Spinal cord (tissue), 10 donors: ENCODE measurements around the gene BPIFB3. TPM values are rescaled to one million over a fixed set of nuclear protein-coding genes. Genes with fewer than 3 reads are reported as not detected.
A peak's percentile ranks its signal among the peaks of the same experiment; 100 is the strongest.

ENCODE experiments used
- DNase-seq, 6 donors: peaks; one replicate each; pipeline versions ENCODE4 v3.0.0 to v3.0.0-alpha.2; 2013 to 2015; ENCODE audit warnings: low spot score in 6 of 6, low read depth in 4 of 6
- H3K27ac ChIP-seq: one replicate; pipeline ENCODE4 v1.5.1; 2013; ENCODE audit warnings: low read depth, low read length, control low read depth
- H3K27me3 ChIP-seq: one replicate; pipeline ENCODE4 v1.6.1; 2013; ENCODE audit warnings: low read length; ENCODE audit not compliant: control insufficient read depth, insufficient read depth
- H3K36me3 ChIP-seq: one replicate; pipeline ENCODE4 v1.6.1; 2013; ENCODE audit warnings: low read length; ENCODE audit not compliant: control insufficient read depth, insufficient read depth
- H3K4me1 ChIP-seq: one replicate; pipeline ENCODE4 v1.6.1; 2013; ENCODE audit warnings: low read length; ENCODE audit not compliant: control insufficient read depth, insufficient read depth
- H3K4me3 ChIP-seq: one replicate; pipeline ENCODE4 v1.5.1; 2013; ENCODE audit warnings: low read depth, low read length, control low read depth
- H3K9me3 ChIP-seq: one replicate; pipeline ENCODE4 v1.6.1; 2013; ENCODE audit warnings: low read length; ENCODE audit not compliant: control insufficient read depth, insufficient read depth
- WGBS: methylation state at CpG from one replicate; pipeline ENCODE4 v1.1.5; 2013; ENCODE audit warnings: missing lambda C conversion rate; ENCODE audit not compliant: insufficient coverage; 5-methylcytosine and 5-hydroxymethylcytosine counted together
- polyA plus RNA-seq, 2 donors: library from polyadenylated mRNA; unstranded; fragments of 120-200 nt; gene quantifications; one replicate each; pipeline ENCODE4 v1.2.1, GENCODE V29; 2013; ENCODE audit not compliant: insufficient read length in 2 of 2
- total RNA-seq, 2 donors: library from RNA; depleted of rRNA in 1 of 2; stranded (reverse); fragments of 120-200 nt in 1 of 2; fragments of >200 nt in 1 of 2; gene quantifications; one replicate each; pipeline versions ENCODE4 v1.2.3 to v1.2.4, GENCODE V29; 2013 to 2014
- donor health status: healthy.

Gene BPIFB3
- total and polyA plus RNA-seq, 4 donors, result 0.17 TPM; not detected in 3

DNA sequence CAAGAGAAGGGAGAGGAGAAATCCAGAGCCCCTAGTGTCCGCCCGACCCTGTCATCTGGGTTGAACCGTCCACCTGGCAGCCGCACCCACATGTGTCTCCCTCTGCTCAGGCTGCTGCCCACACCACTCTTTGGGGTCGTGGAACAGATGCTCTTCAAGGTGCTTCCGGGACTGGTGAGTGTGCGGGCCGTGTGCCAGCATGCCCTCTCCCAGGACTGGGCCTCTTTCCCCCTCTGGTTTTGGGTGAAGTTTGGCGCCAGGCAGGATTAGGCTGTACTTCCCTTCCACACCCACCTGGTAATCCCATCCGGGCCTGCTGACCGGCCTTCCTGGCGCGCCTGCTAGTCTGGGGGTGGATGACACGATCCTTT is 7.9 kb downstream of the BPIFB3 start:
- no peak for DNase-seq
- Histone ChIP-seq H3K27me3 (no peaks in the 10 kb centered on the region), H3K27ac (no peak overlapping the region), H3K36me3 (no peaks in the 10 kb centered on the region), H3K4me3 (no peak overlapping the region), H3K4me1 (peaks cover 20% of the 10 kb centered on the region), H3K9me3 (no peaks in the 10 kb centered on the region)
- WGBS, result 88% methylated on average over 13 of the region's 14 CpGs

DNA sequence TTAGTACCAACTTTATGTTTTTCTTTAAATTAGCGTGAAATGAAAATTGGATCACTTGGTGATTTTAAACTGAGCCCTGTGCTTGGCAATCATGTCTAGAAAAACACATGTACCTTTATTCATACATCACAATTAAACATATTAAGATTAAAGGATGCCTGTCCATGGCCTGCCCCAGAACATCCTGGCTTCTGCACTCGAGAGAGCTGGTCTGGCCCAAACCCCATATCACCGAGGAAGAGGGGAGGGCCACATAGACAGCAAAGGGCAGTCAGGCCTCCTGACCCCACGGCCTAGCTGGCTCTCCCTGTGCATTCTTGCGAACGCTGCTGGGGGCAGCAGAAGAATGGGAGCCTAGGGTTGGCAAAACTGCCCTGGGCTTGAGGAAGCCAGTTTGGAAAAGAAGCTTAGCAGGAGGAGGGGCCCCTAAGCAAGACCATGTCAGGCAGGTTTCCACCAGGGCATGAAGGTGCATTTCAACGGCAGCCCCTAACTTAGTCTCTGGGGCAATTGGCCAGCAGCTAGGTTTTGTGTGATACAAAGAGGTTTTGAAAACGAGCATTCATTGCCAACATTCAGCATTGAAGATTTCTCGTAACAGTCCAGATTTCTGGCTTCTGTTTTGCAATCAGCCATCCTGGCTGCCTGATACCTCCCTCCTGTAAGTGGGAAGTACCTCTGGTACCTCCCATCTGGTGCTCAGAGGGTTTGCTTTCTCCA is 8.6 kb downstream of the BPIFB3 start:
- Histone ChIP-seq H3K27me3 (no peaks in the 10 kb centered on the region), H3K4me3 (no peak overlapping the region), H3K4me1 (peaks cover 20% of the 10 kb centered on the region), H3K36me3 (no peaks in the 10 kb centered on the region), H3K9me3 (no peaks in the 10 kb centered on the region), H3K27ac (no peak overlapping the region)
- 34% methylated on average over 8 of the region's 9 CpGs for WGBS
- DNase-seq, result peak in 1 of 6 donors; percentile 18

DNA sequence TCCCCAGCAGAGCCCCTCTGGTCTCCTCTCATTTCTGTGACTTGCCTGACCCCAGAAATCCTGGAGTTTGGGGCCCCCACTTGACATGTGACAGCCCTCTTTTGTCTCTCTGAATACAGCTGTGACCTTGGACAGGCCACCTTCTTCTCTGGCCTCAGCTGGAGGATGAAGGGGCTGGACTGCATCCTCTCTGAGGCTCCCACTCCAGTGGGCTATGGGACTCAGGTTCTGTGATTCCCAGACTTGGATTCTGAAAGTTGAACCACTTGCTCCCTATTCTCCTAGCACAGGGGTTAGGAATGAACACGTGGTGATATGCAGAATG is 9.1 kb downstream of the BPIFB3 start:
- WGBS, result 75% methylated on average over 1 of the region's 1 CpG
- H3K27ac ChIP-seq, result no peak overlapping the region
- no peak for DNase-seq
- H3K27me3 ChIP-seq, result no peaks in the 10 kb centered on the region
- H3K4me3 ChIP-seq, result no peak overlapping the region
- H3K9me3 ChIP-seq, result no peaks in the 10 kb centered on the region
- peaks cover 20% of the 10 kb centered on the region for H3K4me1 ChIP-seq
- no peaks in the 10 kb centered on the region for H3K36me3 ChIP-seq

DNA sequence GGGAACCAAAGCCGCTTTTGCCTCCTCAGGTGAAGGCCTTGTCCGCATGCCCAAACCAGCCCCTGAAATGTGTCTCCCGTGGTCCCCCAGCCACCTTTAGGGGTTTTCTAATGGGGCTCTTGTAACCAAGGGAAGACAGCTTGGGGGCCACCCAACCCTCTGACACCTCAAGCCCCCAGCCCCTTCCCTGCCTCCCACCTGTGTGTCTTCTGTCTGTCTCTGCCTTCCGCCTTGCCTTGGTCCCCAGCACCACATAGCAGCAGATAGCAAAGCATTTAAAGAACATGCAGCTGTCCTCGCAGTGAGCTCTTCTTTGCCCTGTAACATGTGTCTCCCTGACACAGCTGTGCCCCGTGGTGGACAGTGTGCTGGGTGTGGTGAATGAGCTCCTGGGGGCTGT is 9.6 kb downstream of the BPIFB3 start:
- Histone ChIP-seq H3K9me3 (no peaks in the 10 kb centered on the region), H3K27me3 (no peaks in the 10 kb centered on the region), H3K27ac (no peak overlapping the region), H3K4me1 (peaks cover 20% of the 10 kb centered on the region), H3K36me3 (no peaks in the 10 kb centered on the region), H3K4me3 (no peak overlapping the region)
- 95% methylated on average over 6 of the region's 6 CpGs for WGBS
- no peak for DNase-seq

DNA sequence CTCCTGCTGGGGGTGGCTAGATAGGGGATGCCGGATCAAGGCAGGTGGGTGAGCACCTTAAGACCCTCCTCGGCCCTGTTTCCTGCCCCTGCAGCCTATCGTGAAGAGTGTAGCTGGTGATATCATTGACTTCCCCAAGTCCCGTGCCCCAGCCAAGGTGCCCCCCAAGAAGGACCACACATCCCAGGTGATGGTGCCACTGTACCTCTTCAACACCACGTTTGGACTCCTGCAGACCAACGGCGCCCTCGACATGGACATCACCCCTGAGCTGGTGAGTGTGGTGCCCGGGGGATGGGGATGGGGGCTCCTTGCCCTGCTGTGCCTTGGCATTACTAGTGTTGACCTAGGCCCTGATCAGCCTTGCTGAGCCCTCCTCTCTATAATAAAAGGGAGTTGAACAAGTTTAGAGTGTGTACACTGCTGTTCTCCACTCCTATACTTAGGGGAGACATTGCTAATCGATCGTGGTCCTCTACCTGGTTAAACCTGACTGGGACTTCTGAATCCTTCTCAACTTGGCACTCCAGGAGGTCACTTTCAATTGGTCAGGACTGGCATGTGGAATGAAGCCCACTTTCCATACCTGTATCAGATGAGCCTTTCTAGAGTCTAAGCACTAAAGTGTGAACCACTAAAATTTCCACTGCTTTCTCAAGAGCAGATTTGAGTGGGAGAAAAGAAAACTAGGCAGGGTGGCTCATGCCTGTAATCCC is 11.0 kb downstream of the BPIFB3 start:
- Histone ChIP-seq H3K27ac (no peak overlapping the region), H3K36me3 (no peaks in the 10 kb centered on the region), H3K4me1 (peaks cover 20% of the 10 kb centered on the region), H3K4me3 (no peak overlapping the region), H3K27me3 (no peaks in the 10 kb centered on the region), H3K9me3 (no peaks in the 10 kb centered on the region)
- WGBS, result 92% methylated on average over 10 of the region's 11 CpGs
- no peak for DNase-seq

DNA sequence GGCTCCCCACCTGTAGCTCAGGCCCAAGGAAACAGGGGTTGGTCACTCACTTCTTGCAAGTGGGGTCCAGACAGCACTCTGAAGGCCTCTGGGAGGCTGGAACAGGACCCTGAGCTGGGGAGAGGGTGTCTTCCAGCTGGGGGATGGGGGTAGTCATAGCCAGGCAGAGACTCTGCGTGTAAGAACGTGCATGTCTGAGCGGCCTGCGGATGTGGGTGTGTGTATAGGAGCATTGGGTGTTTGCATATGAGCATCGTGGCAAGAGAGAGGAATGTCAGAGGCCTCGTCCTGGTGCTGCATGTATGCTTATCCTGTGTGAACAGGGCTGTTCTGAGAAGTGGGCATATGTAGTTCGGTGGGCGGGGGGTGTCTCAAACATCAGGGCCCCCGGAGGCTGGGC is 12.1 kb downstream of the BPIFB3 start:
- peaks cover 20% of the 10 kb centered on the region for H3K4me1 ChIP-seq
- no peaks in the 10 kb centered on the region for H3K27me3 ChIP-seq
- no peaks in the 10 kb centered on the region for H3K9me3 ChIP-seq
- no peak overlapping the region for H3K27ac ChIP-seq
- no peak for DNase-seq
- no peak overlapping the region for H3K4me3 ChIP-seq
- 82% methylated on average over 8 of the region's 9 CpGs for WGBS
- no peaks in the 10 kb centered on the region for H3K36me3 ChIP-seq

DNA sequence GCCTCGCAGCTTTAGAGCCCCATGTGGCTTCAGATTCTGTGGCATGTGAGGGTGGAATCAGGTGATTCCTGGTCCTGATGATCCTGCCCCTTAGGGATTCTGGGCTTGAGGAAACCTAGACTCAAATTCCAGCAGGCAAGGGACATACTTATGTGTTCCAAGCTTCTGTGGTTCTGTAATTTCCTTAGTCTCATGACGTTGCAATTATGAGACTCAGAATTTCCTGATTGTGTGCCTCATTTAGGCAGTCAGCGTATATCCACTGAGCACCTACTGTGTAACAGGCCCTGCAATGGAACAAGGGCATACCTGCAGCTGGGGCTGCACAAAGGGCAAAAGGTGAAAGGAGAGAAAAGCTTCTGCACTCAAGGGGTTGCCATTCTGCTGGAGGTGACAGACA is 14.1 kb downstream of the BPIFB3 start:
- peaks cover 1% of the 10 kb centered on the region for H3K9me3 ChIP-seq
- H3K36me3 ChIP-seq, result no peaks in the 10 kb centered on the region
- no peak for DNase-seq
- WGBS, result 87% methylated on average over 3 of the region's 3 CpGs
- no peak overlapping the region for H3K27ac ChIP-seq
- no peak overlapping the region for H3K4me3 ChIP-seq
- H3K4me1 ChIP-seq, result peaks cover 5% of the 10 kb centered on the region
- H3K27me3 ChIP-seq, result no peaks in the 10 kb centered on the region

DNA sequence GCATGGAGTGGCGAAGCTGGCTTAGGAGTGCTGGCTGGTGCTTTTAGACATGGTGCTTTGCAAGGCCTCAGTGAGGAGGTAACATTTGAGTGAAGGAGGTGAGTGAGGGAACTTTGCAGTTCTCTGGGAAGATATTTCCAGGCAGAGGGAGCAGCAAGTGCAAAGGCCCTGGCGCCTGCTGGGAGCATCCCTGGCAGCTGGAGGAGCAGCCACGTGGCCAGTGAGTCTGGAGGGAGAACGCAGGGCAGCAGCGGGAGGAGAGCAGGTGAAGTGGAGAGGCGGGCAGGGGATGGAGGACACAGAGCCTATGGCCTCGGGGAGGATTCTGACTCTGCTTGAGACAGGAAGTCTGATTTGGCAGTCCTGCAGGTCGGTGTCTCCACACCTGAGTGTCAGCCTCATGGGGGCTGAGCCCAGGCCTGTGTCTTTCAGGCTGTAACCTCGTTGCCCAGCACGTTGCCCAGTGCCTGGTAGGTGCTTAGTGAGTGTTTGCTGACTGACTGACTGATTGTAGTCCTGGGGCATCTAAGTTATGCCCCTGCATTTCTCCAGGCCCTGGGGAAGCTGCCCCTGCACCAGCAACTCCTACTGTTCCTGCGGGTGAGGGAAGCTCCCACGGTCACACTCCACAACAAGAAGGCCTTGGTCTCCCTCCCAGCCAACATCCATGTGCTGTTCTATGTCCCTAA is 14.7 kb downstream of the BPIFB3 start:
- Histone ChIP-seq H3K4me3 (no peak overlapping the region), H3K36me3 (no peaks in the 10 kb centered on the region), H3K4me1 (no peaks in the 10 kb centered on the region), H3K9me3 (peaks cover 1% of the 10 kb centered on the region), H3K27ac (no peak overlapping the region), H3K27me3 (no peaks in the 10 kb centered on the region)
- 81% methylated on average over 12 of the region's 12 CpGs for WGBS
- no peak for DNase-seq

DNA sequence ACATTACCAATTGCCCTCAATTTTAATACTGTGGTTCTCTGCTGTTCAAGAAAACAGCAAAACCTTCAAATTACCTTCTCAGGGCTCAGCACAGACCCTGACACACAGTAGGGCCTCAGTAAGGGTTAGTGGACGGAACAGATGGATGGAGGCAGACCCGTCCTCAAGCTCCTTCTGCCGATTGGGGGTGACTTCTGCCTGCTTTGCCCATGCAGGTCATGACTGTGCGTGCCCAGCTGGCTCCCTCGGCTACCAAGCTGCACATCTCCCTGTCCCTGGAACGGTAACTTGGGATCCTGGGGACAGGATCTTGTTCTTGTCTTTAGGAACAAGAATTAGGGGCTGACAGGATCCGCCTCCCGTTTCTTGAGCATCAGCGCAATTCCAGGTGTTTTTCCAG is 16.0 kb downstream of the BPIFB3 start:
- WGBS, result 90% methylated on average over 9 of the region's 9 CpGs
- Histone ChIP-seq H3K4me1 (no peaks in the 10 kb centered on the region), H3K36me3 (no peaks in the 10 kb centered on the region), H3K4me3 (no peak overlapping the region), H3K9me3 (peaks cover 1% of the 10 kb centered on the region), H3K27me3 (no peaks in the 10 kb centered on the region), H3K27ac (no peak overlapping the region)
- no peak for DNase-seq
